Cardiac muscle cell (in vitro differentiated cells and primary cell): ENCODE results near the gene CPED1. TPM values are rescaled to one million over a fixed set of nuclear protein-coding genes. Genes with fewer than 3 reads are reported as not detected.

Source experiments
- DNase-seq, 2 donors: peaks; one replicate each; pipeline versions ENCODE4 v3.0.0 to v3.0.0-alpha.2; 2010 to 2017; ENCODE audit warnings: low read depth in 1 of 2, low spot score in 1 of 2
- H3K27ac ChIP-seq: fragments of 200-600 bp; sonication (generic); 2 replicates; pipeline ENCODE4 v1.5.1; 2016
- H3K27me3 ChIP-seq: fragments of 200-600 bp; sonication (generic); 2 replicates; pipeline ENCODE4 v1.6.0; 2016; ENCODE audit warnings: control low read depth
- H3K36me3 ChIP-seq: fragments of 200-600 bp; sonication (generic); 2 replicates; pipeline ENCODE4 v1.5.1; 2016; ENCODE audit warnings: control low read depth
- H3K4me1 ChIP-seq: fragments of 200-600 bp; sonication (generic); 2 replicates; pipeline ENCODE4 v1.8.1; 2017; ENCODE audit warnings: low read depth, mild to moderate bottlenecking, mixed run types
- H3K4me3 ChIP-seq: fragments of 200-600 bp; sonication (generic); 2 replicates; pipeline ENCODE4 v1.5.1; 2016; ENCODE audit warnings: mild to moderate bottlenecking
- H3K9me3 ChIP-seq: fragments of 200-600 bp; sonication (generic); 2 replicates; pipeline ENCODE4 v1.5.1; 2017; ENCODE audit warnings: low read depth, mild to moderate bottlenecking, control low read depth
- polyA plus RNA-seq: library from polyadenylated mRNA; unstranded; fragments of >200 nt; fragmentation: Nextera tagmentation; extraction: Ambion mirVana; gene quantifications from 2 replicates; pipeline ENCODE4 v1.2.1, GENCODE V29; 2016
- total RNA-seq: library from RNA; depleted of rRNA; stranded (reverse); fragments of >200 nt; gene quantifications from 2 replicates; pipeline ENCODE4 v1.2.3, GENCODE V29; 2016
- TF ChIP-seq, protein P1 (sequence below): IDR thresholded peaks from 2 replicates; pipeline ENCODE4 v1.5.1; 2012; ENCODE audit warnings: low read depth, mild to moderate bottlenecking, low read length

Gene CPED1
- total and polyA plus RNA-seq, 2 experiments from 2014 or later, result 0.67 to 3.2 TPM

DNA sequence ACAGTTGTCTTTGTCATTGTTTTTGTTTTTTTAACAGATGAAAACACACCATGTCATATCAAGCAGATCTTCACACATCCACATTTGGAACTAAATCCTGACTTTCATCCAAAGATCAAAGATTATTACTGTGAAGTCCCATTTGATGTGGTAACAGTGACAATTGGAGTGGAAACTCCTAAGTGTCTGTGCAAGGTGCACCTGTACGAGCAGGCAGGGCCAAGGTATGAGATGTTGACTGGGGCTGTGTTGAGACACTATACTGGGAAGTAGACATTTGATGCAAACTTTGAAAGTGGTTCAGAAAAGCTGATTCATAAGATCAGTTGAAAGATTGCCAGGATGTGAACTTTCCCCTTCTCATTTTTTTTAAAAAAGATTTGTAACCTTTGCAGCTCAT is 152.3 kb downstream of the CPED1 start:
- Histone ChIP-seq H3K4me1 (no peaks in the 10 kb centered on the region), H3K4me3 (no peak overlapping the region), H3K9me3 (no peaks in the 10 kb centered on the region), H3K27ac (no peak overlapping the region), H3K27me3 (no peaks in the 10 kb centered on the region), H3K36me3 (no peaks in the 10 kb centered on the region)
- TF ChIP-seq, protein P1, sequence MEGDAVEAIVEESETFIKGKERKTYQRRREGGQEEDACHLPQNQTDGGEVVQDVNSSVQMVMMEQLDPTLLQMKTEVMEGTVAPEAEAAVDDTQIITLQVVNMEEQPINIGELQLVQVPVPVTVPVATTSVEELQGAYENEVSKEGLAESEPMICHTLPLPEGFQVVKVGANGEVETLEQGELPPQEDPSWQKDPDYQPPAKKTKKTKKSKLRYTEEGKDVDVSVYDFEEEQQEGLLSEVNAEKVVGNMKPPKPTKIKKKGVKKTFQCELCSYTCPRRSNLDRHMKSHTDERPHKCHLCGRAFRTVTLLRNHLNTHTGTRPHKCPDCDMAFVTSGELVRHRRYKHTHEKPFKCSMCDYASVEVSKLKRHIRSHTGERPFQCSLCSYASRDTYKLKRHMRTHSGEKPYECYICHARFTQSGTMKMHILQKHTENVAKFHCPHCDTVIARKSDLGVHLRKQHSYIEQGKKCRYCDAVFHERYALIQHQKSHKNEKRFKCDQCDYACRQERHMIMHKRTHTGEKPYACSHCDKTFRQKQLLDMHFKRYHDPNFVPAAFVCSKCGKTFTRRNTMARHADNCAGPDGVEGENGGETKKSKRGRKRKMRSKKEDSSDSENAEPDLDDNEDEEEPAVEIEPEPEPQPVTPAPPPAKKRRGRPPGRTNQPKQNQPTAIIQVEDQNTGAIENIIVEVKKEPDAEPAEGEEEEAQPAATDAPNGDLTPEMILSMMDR, result no peak
- DNase-seq, result no peak

DNA sequence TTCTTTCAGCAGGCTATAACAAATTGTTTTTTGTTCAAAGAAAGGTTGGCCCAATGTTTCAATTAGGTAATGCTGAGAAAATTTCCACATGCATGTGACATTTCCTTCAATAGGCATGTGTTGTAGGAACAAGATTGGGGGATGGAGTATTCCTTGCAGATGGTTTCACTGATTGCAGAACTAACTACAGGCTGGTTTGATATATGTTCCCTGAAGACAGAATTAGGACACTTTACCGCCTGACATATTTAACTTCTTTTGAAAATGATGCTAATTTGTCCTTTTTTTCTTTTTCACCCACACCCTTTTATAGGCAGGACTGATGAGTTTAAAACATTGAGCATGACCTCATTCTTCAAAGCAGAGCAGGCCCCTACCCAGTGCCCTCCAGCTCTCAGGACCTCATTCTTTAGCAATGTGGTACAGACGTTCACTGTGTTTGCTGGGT is 163.3 kb downstream of the CPED1 start:
- Histone ChIP-seq H3K9me3 (no peaks in the 10 kb centered on the region), H3K27ac (no peak overlapping the region), H3K4me3 (no peak overlapping the region), H3K4me1 (no peaks in the 10 kb centered on the region), H3K36me3 (no peaks in the 10 kb centered on the region), H3K27me3 (no peaks in the 10 kb centered on the region)
- no peak for DNase-seq
- TF ChIP-seq, protein P1, result no peak

DNA sequence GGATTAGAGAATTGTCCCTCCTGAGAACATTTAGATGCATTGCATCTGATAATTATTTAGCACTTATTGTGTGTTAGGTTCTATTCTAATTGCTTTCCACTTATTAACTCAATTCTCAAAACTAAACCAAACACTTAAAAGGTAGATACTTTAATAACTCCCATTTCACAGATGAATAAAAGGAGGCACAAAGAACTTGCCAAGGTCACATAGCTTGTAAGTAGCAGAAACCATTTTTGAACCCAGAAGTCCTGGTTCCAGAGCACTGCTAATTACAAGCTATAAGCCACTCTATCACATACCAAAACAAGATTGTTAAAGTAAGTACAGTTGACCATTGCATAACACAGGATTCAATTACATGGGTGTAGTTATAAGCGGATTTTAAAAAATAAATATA is 164.9 kb downstream of the CPED1 start:
- TF ChIP-seq, protein P1, result no peak
- no peak for DNase-seq
- H3K9me3 ChIP-seq, result no peaks in the 10 kb centered on the region
- H3K27ac ChIP-seq, result no peak overlapping the region
- H3K36me3 ChIP-seq, result no peaks in the 10 kb centered on the region
- H3K4me3 ChIP-seq, result no peak overlapping the region
- H3K27me3 ChIP-seq, result no peaks in the 10 kb centered on the region
- H3K4me1 ChIP-seq, result no peaks in the 10 kb centered on the region

DNA sequence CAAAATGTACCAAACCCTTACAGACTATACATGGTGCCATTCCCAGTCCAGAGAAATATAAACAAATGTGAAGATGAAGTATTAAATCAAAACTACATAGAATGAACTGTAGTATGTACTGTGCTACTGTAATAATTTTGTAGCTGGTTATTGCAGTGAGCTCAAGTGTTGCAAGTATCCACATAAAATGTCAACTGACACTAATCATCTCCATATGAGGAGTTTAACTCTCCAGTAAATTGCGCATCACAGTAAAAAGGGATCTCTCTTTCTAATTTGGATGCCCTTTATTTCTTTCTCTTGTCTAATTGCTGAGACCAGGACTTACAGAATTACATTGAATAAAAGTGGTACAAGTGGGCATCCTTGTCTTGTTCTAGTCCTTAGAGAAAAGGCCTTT is 165.5 kb downstream of the CPED1 start:
- Histone ChIP-seq H3K4me1 (no peaks in the 10 kb centered on the region), H3K27me3 (no peaks in the 10 kb centered on the region), H3K9me3 (no peaks in the 10 kb centered on the region), H3K27ac (no peak overlapping the region), H3K4me3 (no peak overlapping the region), H3K36me3 (no peaks in the 10 kb centered on the region)
- no peak for DNase-seq
- TF ChIP-seq, protein P1, result no peak

DNA sequence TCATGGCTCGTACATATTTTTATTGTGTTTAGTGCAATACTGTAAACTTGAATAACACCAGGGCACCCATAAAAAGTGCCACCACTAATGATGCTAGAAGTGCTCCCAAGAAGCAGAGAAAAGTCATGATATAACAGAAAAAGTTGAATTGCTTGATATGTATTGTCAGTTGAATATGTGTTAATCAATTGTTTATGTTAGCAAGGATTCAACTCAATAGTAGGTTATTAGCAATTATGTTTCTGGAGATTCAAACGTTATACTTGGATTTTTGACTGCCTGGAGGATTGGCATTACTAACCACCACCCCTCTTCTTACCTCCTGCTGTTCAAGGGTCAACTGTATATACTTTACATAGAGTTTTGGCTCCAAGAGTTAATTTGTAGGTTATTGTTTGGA is 168.3 kb downstream of the CPED1 start:
- no peaks in the 10 kb centered on the region for H3K27me3 ChIP-seq
- no peak for DNase-seq
- H3K27ac ChIP-seq, result no peak overlapping the region
- no peaks in the 10 kb centered on the region for H3K4me1 ChIP-seq
- H3K36me3 ChIP-seq, result no peaks in the 10 kb centered on the region
- H3K4me3 ChIP-seq, result no peak overlapping the region
- no peaks in the 10 kb centered on the region for H3K9me3 ChIP-seq
- TF ChIP-seq, protein P1, result no peak

DNA sequence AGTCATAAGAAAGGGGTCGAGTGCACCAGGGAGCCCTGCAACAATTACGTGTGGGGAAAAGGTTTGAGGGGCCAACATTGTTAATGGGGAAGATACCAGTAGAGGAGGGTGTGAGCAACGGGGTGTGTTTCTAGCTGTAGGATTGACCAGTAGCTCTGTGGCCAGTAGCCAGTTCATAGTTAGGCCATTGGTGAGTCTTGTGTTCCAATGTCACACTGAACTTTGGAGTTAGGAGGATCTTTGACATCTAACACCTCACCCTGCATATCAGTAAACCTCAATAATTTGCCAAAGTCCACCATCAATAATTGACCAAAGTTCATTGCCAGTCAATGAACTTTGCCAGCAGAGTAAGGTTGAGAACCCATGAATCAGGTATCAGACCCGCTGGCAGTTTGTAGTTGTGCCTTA is 168.8 kb downstream of the CPED1 start:
- TF ChIP-seq, protein P1, result no peak
- H3K4me3 ChIP-seq, result no peak overlapping the region
- no peaks in the 10 kb centered on the region for H3K36me3 ChIP-seq

More for the DNA sequence above, 168.8 kb downstream of the CPED1 start:
- Histone ChIP-seq H3K27ac (no peak overlapping the region), H3K27me3 (no peaks in the 10 kb centered on the region), H3K4me1 (no peaks in the 10 kb centered on the region), H3K9me3 (no peaks in the 10 kb centered on the region)
- DNase-seq, result no peak
